GM23338 (cell line): Measurements from ENCODE around the gene HNRNPAB. TPM values are rescaled to one million over a fixed set of nuclear protein-coding genes. Genes with fewer than 3 reads are reported as not detected.

Experiments
- ATAC-seq: fragments of 200-7000 bp; cut with Tn5 transposase; 3 replicates; pipeline ENCODE4 v1.9.1; 2020
- DNase-seq: peaks from one replicate; pipeline ENCODE4 v3.0.0-alpha.2; 2015; ENCODE audit warnings: low spot score
- H2AFZ ChIP-seq: fragments of 200-600 bp; sonication (generic); 2 replicates; pipeline ENCODE4 v1.8.0; 2016; ENCODE audit warnings: antibody characterized with exemption, mild to moderate bottlenecking, moderate library complexity
- H3F3A ChIP-seq: fragments of 200-600 bp; sonication (generic); replicated peaks from 2 replicates; pipeline ENCODE4 v1.8.0; 2017; ENCODE audit warnings: antibody characterized with exemption, mixed run types, low read depth
- H3K27ac ChIP-seq: fragments of 200-600 bp; sonication (generic); 2 replicates; pipeline ENCODE4 v1.6.1; 2016; ENCODE audit warnings: low read depth
- H3K27me3 ChIP-seq: fragments of 200-600 bp; sonication (generic); 2 replicates; pipeline ENCODE4 v1.8.0; 2016; ENCODE audit warnings: mild to moderate bottlenecking, mixed run types, moderate library complexity; ENCODE audit not compliant: insufficient read depth
- H3K36me3 ChIP-seq: fragments of 200-600 bp; sonication (generic); 2 replicates; pipeline ENCODE4 v1.8.0; 2016; ENCODE audit warnings: mild to moderate bottlenecking; ENCODE audit not compliant: insufficient read depth
- H3K4me1 ChIP-seq: fragments of 200-600 bp; sonication (generic); 2 replicates; pipeline ENCODE4 v1.8.0; 2016; ENCODE audit warnings: mild to moderate bottlenecking, moderate library complexity; ENCODE audit not compliant: insufficient read depth
- H3K4me2 ChIP-seq: fragments of 200-600 bp; sonication (generic); 2 replicates; pipeline ENCODE4 v1.7.1; 2017; ENCODE audit warnings: mixed run types
- H3K4me3 ChIP-seq: fragments of 200-600 bp; sonication (generic); 2 replicates; pipeline ENCODE4 v1.6.1; 2016; ENCODE audit warnings: mixed run types
- H3K79me2 ChIP-seq: fragments of 200-600 bp; sonication (generic); replicated peaks from 2 replicates; pipeline ENCODE4 v1.8.0; 2017; ENCODE audit warnings: mild to moderate bottlenecking; ENCODE audit not compliant: insufficient read depth
- H3K9me2 ChIP-seq: fragments of 200-600 bp; sonication (generic); 2 replicates; pipeline ENCODE4 v1.8.0; 2017; ENCODE audit not compliant: insufficient read depth
- H4K20me1 ChIP-seq: fragments of 200-600 bp; sonication (generic); replicated peaks from 2 replicates; pipeline ENCODE4 v1.8.0; 2017; ENCODE audit warnings: mild to moderate bottlenecking; ENCODE audit not compliant: insufficient read depth
- H3K27ac Mint-ChIP-seq: 2 replicates; pipeline ENCODE4 v1.8.0; 2020; ENCODE audit warnings: inconsistent platforms, mild to moderate bottlenecking, moderate library complexity, mixed read lengths
- H3K27me3 Mint-ChIP-seq: 3 replicates; pipeline ENCODE4 v1.8.0; 2022; ENCODE audit warnings: low read depth, mild to moderate bottlenecking, moderate library complexity, mixed read lengths, inconsistent platforms; ENCODE audit not compliant: insufficient read depth, poor library complexity
- H3K36me3 Mint-ChIP-seq: 3 replicates; pipeline ENCODE4 v1.8.0; 2021; ENCODE audit warnings: low read depth, mild to moderate bottlenecking, inconsistent platforms, moderate library complexity, mixed read lengths
- H3K4me1 Mint-ChIP-seq: 3 replicates; pipeline ENCODE4 v1.8.0; 2020; ENCODE audit warnings: mild to moderate bottlenecking, inconsistent platforms, mixed read lengths
- H3K4me3 Mint-ChIP-seq: 3 replicates; pipeline ENCODE4 v1.8.0; 2021; ENCODE audit warnings: moderate library complexity, mild to moderate bottlenecking, inconsistent platforms, mixed read lengths
- H3K9me3 Mint-ChIP-seq: 3 replicates; pipeline ENCODE4 v1.8.0; 2020; ENCODE audit warnings: moderate library complexity, mild to moderate bottlenecking, inconsistent platforms, mixed read lengths
- CREB1 ChIP-seq: fragments of 250-450 bp; sonication (Bioruptor Pico); IDR thresholded peaks from 2 replicates; pipeline ENCODE4 v1.5.0; 2020; ENCODE audit warnings: low read depth, mild to moderate bottlenecking, moderate library complexity
- EZH2 ChIP-seq: fragments of 200-600 bp; sonication (generic); IDR thresholded peaks from one replicate; pipeline ENCODE4 v1.8.0; 2017; ENCODE audit warnings: antibody characterized with exemption, mild to moderate bottlenecking, low read depth; ENCODE audit not compliant: unreplicated experiment
- EZH2phosphoT487 ChIP-seq: fragments of 200-600 bp; sonication (generic); IDR thresholded peaks from one replicate; pipeline ENCODE4 v1.8.1; 2018; ENCODE audit warnings: antibody characterized with exemption; ENCODE audit not compliant: unreplicated experiment
- JUNB ChIP-seq: IDR thresholded peaks from one replicate; pipeline ENCODE4 v1.6.1; 2016; ENCODE audit warnings: antibody characterized with exemption; ENCODE audit not compliant: unreplicated experiment
- NANOG ChIP-seq: IDR thresholded peaks from 2 replicates; pipeline ENCODE4 v1.6.1; 2016; ENCODE audit warnings: antibody characterized with exemption, borderline replicate concordance
- POLR2AphosphoS5 ChIP-seq: IDR thresholded peaks from 2 replicates; pipeline ENCODE4 v1.6.1; 2016; ENCODE audit warnings: antibody characterized with exemption, low read depth
- STAT1 ChIP-seq: IDR thresholded peaks from one replicate; pipeline ENCODE4 v1.6.1; 2016; ENCODE audit warnings: antibody characterized with exemption; ENCODE audit not compliant: unreplicated experiment
- ZNF114 ChIP-seq: fragments of 250-450 bp; sonication (Bioruptor Pico); IDR thresholded peaks from 2 replicates; pipeline ENCODE4 v1.5.0; 2020; ENCODE audit warnings: mild to moderate bottlenecking, moderate library complexity
- ZNF331 ChIP-seq: fragments of 250-450 bp; sonication (Bioruptor Pico); IDR thresholded peaks from 2 replicates; pipeline ENCODE4 v1.5.0; 2020; ENCODE audit warnings: low read depth, mild to moderate bottlenecking, moderate library complexity
- polyA plus RNA-seq: library from polyadenylated mRNA; unstranded; fragments of >200 nt; fragmentation: Nextera tagmentation; extraction: Ambion mirVana; gene quantifications from 2 replicates; pipeline ENCODE4 v1.2.1, GENCODE V29; 2016
- total RNA-seq: library from RNA; depleted of rRNA; stranded (reverse); fragments of >200 nt; shearing (Covaris generic); gene quantifications from 2 replicates; pipeline ENCODE4 v1.2.3, GENCODE V29; 2014
- TF ChIP-seq, protein P1 (sequence below): fragments of 250-450 bp; sonication (Bioruptor Pico); IDR thresholded peaks from 2 replicates; pipeline ENCODE4 v1.5.0; 2020; ENCODE audit warnings: mild to moderate bottlenecking, moderate library complexity
- TF ChIP-seq, protein P2 (sequence below): IDR thresholded peaks from one replicate; pipeline ENCODE4 v1.6.1; 2018; ENCODE audit warnings: antibody characterized with exemption; ENCODE audit not compliant: unreplicated experiment
- TF ChIP-seq, protein P3 (sequence below), 2 experiments: fragments of 200-600 bp in 1 of 2; sonication (generic) in 1 of 2; conservative IDR thresholded peaks; 2 replicates each; pipeline versions ENCODE4 v1.5.1 to v1.6.1; 2016 to 2017; ENCODE audit warnings: antibody characterized with exemption in 2 of 2, low read depth in 2 of 2, mild to moderate bottlenecking in 2 of 2, moderate library complexity in 1 of 2
- TF ChIP-seq, protein P4 (sequence below): IDR thresholded peaks from 2 replicates; pipeline ENCODE4 v1.6.1; 2016; ENCODE audit warnings: antibody characterized with exemption

The HNRNPAB gene
- total and polyA plus RNA-seq, 2 experiments from 2014 or later, result 304 to 579 TPM

DNA sequence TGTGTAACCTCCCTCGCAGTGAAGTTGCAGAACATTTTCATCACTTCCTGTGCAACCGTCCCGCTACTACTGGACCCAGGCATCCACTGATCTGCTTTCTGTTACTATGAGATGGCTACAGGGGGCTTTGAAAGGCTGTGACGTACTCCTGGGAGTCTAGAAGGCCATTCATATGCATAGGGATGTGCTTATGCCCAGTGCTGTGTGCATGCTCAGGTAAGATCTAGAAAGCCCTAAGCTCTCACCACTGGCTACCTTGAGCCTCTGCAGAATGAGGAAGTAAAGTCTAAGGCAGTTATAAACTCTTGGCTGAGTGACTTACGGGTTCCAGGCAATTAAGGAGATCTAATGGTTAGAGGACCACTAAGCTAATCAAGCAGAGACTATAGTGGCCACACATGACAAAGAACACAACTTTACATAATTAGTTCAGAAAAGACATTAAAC is 11.8 kb downstream of the HNRNPAB start:
- Histone ChIP-seq H2AFZ (no peak overlapping the region), H3K36me3 (peaks cover 25% of the 10 kb centered on the region), H3K27ac (no peak overlapping the region), H3K4me3 (no peak overlapping the region), H3F3A (peaks cover 45% of the 10 kb centered on the region), H3K9me2 (no peaks in the 10 kb centered on the region), H3K4me2 (no peak overlapping the region), H3K79me2 (no peaks in the 10 kb centered on the region), H4K20me1 (peaks cover 21% of the 10 kb centered on the region), H3K27me3 (no peaks in the 10 kb centered on the region), H3K4me1 (peaks cover 7% of the 10 kb centered on the region; the same call in 1 of the 2 replicates)
- no peaks in the 10 kb centered on the region for H3K9me3 Mint-ChIP-seq
- no peak for DNase-seq
- no peak overlapping the region for H3K27ac Mint-ChIP-seq
- ATAC-seq, result peak; percentile 4
- peaks cover 84% of the 10 kb centered on the region for H3K36me3 Mint-ChIP-seq
- H3K27me3 Mint-ChIP-seq, result peaks cover 23% of the 10 kb centered on the region
- no peak overlapping the region for H3K4me3 Mint-ChIP-seq
- peaks cover 19% of the 10 kb centered on the region for H3K4me1 Mint-ChIP-seq
- TF ChIP-seq, protein P1, sequence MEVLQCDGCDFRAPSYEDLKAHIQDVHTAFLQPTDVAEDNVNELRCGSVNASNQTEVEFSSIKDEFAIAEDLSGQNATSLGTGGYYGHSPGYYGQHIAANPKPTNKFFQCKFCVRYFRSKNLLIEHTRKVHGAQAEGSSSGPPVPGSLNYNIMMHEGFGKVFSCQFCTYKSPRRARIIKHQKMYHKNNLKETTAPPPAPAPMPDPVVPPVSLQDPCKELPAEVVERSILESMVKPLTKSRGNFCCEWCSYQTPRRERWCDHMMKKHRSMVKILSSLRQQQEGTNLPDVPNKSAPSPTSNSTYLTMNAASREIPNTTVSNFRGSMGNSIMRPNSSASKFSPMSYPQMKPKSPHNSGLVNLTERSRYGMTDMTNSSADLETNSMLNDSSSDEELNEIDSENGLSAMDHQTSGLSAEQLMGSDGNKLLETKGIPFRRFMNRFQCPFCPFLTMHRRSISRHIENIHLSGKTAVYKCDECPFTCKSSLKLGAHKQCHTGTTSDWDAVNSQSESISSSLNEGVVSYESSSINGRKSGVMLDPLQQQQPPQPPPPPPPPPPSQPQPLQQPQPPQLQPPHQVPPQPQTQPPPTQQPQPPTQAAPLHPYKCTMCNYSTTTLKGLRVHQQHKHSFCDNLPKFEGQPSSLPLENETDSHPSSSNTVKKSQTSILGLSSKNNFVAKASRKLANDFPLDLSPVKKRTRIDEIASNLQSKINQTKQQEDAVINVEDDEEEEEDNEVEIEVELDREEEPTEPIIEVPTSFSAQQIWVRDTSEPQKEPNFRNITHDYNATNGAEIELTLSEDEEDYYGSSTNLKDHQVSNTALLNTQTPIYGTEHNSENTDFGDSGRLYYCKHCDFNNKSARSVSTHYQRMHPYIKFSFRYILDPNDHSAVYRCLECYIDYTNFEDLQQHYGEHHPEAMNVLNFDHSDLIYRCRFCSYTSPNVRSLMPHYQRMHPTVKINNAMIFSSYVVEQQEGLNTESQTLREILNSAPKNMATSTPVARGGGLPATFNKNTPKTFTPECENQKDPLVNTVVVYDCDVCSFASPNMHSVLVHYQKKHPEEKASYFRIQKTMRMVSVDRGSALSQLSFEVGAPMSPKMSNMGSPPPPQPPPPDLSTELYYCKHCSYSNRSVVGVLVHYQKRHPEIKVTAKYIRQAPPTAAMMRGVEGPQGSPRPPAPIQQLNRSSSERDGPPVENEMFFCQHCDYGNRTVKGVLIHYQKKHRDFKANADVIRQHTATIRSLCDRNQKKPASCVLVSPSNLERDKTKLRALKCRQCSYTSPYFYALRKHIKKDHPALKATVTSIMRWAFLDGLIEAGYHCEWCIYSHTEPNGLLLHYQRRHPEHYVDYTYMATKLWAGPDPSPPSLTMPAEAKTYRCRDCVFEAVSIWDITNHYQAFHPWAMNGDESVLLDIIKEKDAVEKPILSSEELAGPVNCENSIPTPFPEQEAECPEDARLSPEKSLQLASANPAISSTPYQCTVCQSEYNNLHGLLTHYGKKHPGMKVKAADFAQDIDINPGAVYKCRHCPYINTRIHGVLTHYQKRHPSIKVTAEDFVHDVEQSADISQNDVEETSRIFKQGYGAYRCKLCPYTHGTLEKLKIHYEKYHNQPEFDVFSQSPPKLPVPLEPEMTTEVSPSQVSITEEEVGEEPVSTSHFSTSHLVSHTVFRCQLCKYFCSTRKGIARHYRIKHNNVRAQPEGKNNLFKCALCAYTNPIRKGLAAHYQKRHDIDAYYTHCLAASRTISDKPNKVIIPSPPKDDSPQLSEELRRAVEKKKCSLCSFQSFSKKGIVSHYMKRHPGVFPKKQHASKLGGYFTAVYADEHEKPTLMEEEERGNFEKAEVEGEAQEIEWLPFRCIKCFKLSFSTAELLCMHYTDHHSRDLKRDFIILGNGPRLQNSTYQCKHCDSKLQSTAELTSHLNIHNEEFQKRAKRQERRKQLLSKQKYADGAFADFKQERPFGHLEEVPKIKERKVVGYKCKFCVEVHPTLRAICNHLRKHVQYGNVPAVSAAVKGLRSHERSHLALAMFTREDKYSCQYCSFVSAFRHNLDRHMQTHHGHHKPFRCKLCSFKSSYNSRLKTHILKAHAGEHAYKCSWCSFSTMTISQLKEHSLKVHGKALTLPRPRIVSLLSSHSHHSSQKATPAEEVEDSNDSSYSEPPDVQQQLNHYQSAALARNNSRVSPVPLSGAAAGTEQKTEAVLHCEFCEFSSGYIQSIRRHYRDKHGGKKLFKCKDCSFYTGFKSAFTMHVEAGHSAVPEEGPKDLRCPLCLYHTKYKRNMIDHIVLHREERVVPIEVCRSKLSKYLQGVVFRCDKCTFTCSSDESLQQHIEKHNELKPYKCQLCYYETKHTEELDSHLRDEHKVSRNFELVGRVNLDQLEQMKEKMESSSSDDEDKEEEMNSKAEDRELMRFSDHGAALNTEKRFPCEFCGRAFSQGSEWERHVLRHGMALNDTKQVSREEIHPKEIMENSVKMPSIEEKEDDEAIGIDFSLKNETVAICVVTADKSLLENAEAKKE (CRISPR knock-in tag), result no peak
- TF ChIP-seq EZH2, result no peak
- no peak for TF ChIP-seq ZNF114 (CRISPR knock-in tag)
- TF ChIP-seq EZH2phosphoT487, result no peak
- TF ChIP-seq, protein P2, sequence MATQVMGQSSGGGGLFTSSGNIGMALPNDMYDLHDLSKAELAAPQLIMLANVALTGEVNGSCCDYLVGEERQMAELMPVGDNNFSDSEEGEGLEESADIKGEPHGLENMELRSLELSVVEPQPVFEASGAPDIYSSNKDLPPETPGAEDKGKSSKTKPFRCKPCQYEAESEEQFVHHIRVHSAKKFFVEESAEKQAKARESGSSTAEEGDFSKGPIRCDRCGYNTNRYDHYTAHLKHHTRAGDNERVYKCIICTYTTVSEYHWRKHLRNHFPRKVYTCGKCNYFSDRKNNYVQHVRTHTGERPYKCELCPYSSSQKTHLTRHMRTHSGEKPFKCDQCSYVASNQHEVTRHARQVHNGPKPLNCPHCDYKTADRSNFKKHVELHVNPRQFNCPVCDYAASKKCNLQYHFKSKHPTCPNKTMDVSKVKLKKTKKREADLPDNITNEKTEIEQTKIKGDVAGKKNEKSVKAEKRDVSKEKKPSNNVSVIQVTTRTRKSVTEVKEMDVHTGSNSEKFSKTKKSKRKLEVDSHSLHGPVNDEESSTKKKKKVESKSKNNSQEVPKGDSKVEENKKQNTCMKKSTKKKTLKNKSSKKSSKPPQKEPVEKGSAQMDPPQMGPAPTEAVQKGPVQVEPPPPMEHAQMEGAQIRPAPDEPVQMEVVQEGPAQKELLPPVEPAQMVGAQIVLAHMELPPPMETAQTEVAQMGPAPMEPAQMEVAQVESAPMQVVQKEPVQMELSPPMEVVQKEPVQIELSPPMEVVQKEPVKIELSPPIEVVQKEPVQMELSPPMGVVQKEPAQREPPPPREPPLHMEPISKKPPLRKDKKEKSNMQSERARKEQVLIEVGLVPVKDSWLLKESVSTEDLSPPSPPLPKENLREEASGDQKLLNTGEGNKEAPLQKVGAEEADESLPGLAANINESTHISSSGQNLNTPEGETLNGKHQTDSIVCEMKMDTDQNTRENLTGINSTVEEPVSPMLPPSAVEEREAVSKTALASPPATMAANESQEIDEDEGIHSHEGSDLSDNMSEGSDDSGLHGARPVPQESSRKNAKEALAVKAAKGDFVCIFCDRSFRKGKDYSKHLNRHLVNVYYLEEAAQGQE, result no peak
- TF ChIP-seq STAT1, result no peak
- no peak for TF ChIP-seq JUNB
- no peak for TF ChIP-seq NANOG
- TF ChIP-seq CREB1, result no peak
- TF ChIP-seq, protein P3, sequence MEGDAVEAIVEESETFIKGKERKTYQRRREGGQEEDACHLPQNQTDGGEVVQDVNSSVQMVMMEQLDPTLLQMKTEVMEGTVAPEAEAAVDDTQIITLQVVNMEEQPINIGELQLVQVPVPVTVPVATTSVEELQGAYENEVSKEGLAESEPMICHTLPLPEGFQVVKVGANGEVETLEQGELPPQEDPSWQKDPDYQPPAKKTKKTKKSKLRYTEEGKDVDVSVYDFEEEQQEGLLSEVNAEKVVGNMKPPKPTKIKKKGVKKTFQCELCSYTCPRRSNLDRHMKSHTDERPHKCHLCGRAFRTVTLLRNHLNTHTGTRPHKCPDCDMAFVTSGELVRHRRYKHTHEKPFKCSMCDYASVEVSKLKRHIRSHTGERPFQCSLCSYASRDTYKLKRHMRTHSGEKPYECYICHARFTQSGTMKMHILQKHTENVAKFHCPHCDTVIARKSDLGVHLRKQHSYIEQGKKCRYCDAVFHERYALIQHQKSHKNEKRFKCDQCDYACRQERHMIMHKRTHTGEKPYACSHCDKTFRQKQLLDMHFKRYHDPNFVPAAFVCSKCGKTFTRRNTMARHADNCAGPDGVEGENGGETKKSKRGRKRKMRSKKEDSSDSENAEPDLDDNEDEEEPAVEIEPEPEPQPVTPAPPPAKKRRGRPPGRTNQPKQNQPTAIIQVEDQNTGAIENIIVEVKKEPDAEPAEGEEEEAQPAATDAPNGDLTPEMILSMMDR (conservative IDR thresholded peaks at IDR 0.05; ENCODE audit: low read depth in 2 of 2), result no peak
- TF ChIP-seq POLR2AphosphoS5, result no peak
- no peak for TF ChIP-seq ZNF331 (CRISPR knock-in tag)
- TF ChIP-seq, protein P4, sequence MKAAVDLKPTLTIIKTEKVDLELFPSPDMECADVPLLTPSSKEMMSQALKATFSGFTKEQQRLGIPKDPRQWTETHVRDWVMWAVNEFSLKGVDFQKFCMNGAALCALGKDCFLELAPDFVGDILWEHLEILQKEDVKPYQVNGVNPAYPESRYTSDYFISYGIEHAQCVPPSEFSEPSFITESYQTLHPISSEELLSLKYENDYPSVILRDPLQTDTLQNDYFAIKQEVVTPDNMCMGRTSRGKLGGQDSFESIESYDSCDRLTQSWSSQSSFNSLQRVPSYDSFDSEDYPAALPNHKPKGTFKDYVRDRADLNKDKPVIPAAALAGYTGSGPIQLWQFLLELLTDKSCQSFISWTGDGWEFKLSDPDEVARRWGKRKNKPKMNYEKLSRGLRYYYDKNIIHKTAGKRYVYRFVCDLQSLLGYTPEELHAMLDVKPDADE, result no peak
